OCI-LY7 (cell line): ENCODE measurements around the gene ELOVL7. TPM values are rescaled to one million over a fixed set of nuclear protein-coding genes. Genes with fewer than 3 reads are reported as not detected.

ENCODE experiments used
- BruUV-seq: library from RNA; stranded (reverse); fragments of 400-500 nt; replicated peaks from 2 replicates; lab custom pipeline; 2021; lab: Mats Ljungman, UMichigan
- CTCF ChIA-PET: fragments of 300-600 bp; sonication (Branson Sonifier 250); formaldehyde crosslinking; loops from one replicate; lab custom pipeline; 2022; ENCODE audit warnings: antibody characterized with exemption; ENCODE audit not compliant: unreplicated experiment; lab: Charles Lee
- POLR2A ChIA-PET: fragments of 300-600 bp; sonication (Branson Sonifier 250); formaldehyde crosslinking; loops from one replicate; lab custom pipeline; 2022; ENCODE audit warnings: antibody characterized with exemption; lab: Charles Lee
- DNase-seq: peaks from one replicate; pipeline ENCODE4 v3.0.0-alpha.2; 2015; ENCODE audit warnings: low spot score
- H2AFZ ChIP-seq: fragments of 200-600 bp; sonication (generic), shearing (Covaris generic); 2 replicates; pipeline ENCODE4 v1.6.1; 2014; ENCODE audit warnings: mild to moderate bottlenecking, antibody characterized with exemption, low read length, moderate library complexity
- H3K27ac ChIP-seq: fragments of 200-600 bp; sonication (generic); 2 replicates; pipeline ENCODE4 v1.5.1; 2014; ENCODE audit warnings: mixed run types, low read depth, mild to moderate bottlenecking, moderate library complexity, low read length, inconsistent platforms; ENCODE audit not compliant: poor library complexity, severe bottlenecking
- H3K36me3 ChIP-seq: fragments of 200-600 bp; sonication (generic); 2 replicates; pipeline ENCODE4 v1.6.1; 2014; ENCODE audit warnings: mild to moderate bottlenecking, antibody characterized with exemption, low read length, moderate library complexity, mixed read lengths; ENCODE audit not compliant: insufficient read depth
- H3K4me1 ChIP-seq: fragments of 200-600 bp; sonication (generic); 2 replicates; pipeline ENCODE4 v1.5.1; 2014; ENCODE audit warnings: mild to moderate bottlenecking, low read length; ENCODE audit not compliant: insufficient read depth, poor library complexity, severe bottlenecking
- H3K4me2 ChIP-seq: fragments of 200-600 bp; sonication (generic); 2 replicates; pipeline ENCODE4 v1.6.1; 2014; ENCODE audit warnings: mild to moderate bottlenecking, low read length
- H3K4me3 ChIP-seq: fragments of 200-600 bp; sonication (generic); 2 replicates; pipeline ENCODE4 v1.5.1; 2014; ENCODE audit warnings: mild to moderate bottlenecking, low read depth, low read length; ENCODE audit not compliant: poor library complexity, severe bottlenecking
- H3K79me2 ChIP-seq: fragments of 200-600 bp; sonication (generic); 2 replicates; pipeline ENCODE4 v1.6.1; 2016; ENCODE audit warnings: low read depth, mild to moderate bottlenecking, low read length, moderate library complexity, mixed read lengths; ENCODE audit not compliant: insufficient read depth
- H3K9me2 ChIP-seq: fragments of 200-600 bp; sonication (generic); 2 replicates; pipeline ENCODE4 v1.6.1; 2016; ENCODE audit warnings: mild to moderate bottlenecking, low read length, mixed read lengths; ENCODE audit not compliant: insufficient read depth
- H3K9me3 ChIP-seq: fragments of 200-600 bp; sonication (generic); 2 replicates; pipeline ENCODE4 v1.6.1; 2014; ENCODE audit warnings: mild to moderate bottlenecking, mixed run types, low read length, mixed read lengths
- H4K20me1 ChIP-seq: fragments of 200-600 bp; sonication (generic); 2 replicates; pipeline ENCODE4 v1.6.1; 2014; ENCODE audit warnings: mild to moderate bottlenecking, antibody characterized with exemption, low read length, moderate library complexity, mixed read lengths; ENCODE audit not compliant: insufficient read depth
- EZH2phosphoT487 ChIP-seq: fragments of 200-600 bp; sonication (generic); IDR thresholded peaks from 2 replicates; pipeline ENCODE4 v1.6.1; 2018; ENCODE audit warnings: low read depth, borderline replicate concordance, mild to moderate bottlenecking, mixed run types, antibody characterized with exemption, low read length, moderate library complexity, mixed read lengths
- intact Hi-C: fragments of 100-400 bp; cut with micrococcal nuclease; formaldehyde crosslinking; loops from one replicate; pipeline ENCODE4 v1.10.0; 2022; ENCODE audit not compliant: unreplicated experiment
- total RNA-seq, 2 experiments: library from RNA; depleted of rRNA in 1 of 2; stranded (reverse); fragments of >200 nt in 1 of 2; shearing (Covaris generic) in 1 of 2; gene quantifications; 2 replicates each; pipeline ENCODE4 v1.2.3, GENCODE V29; 2014 to 2022
- TF ChIP-seq, protein P1 (sequence below): fragments of 200-600 bp; sonication (generic); conservative IDR thresholded peaks from 2 replicates; pipeline ENCODE4 v1.5.1; 2014; ENCODE audit warnings: mild to moderate bottlenecking, antibody characterized with exemption, low read length, moderate library complexity, mixed read lengths

Gene ELOVL7
- total RNA-seq, 2 experiments from 2014 or later: 0.03 TPM; not detected in 1

DNA sequence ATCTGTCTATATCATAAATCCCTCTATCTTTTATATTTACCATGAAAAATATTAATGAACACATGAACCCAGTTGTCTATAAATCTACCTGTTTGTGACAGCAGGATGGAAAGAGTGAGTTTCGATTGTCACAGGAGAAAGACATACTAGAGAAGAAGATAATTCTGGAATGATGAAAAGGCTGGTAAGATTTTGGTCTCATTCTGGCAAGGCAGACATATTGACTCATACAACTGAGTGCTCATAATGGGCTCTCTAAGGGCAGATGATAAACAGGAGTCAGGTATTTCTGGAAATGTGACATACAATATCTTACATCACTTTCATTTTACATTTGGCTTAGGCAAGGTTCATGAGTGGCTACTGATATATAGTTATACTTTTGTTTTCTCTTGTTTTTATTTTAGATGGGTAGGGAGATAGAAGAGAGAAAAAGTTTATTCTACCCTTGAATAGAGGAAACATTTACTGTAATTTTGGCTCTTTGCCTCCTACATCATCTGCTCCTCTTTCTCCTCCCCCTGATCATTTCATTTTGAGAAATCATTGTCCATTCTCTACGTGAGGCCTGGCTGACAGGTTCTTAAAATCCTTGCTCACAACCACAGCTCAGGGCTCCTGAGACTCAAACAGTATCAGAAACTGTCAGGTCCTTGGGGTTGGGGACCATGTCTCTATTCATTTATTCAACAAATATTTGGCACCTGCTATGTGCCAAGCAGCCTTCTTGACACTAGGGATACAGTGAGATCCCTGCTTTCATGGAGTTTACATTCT is 14.4 kb downstream of the ELOVL7 start:
- CTCF ChIA-PET: no interaction called here

DNA sequence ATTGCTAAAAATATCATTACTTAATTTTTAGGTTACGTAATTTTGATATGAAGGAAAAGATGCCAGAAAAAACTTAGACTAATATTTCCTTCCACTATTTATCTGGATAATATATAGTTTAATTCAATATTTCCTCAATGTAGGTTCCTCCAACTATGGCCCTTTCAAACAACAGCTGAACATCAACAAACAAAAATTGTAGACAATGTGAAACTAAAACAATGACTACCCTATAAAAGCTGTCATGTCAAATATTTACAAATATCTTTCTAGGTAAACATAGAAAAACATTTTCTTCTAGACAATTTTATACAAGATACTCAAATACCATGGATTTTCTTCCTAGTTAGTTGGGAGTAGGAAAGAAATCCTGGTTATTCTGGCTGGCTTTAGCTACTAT is 16.9 kb downstream of the ELOVL7 start:
- intact Hi-C loops: no loop called here
- Histone ChIP-seq H3K9me2 (no peaks in the 10 kb centered on the region), H3K36me3 (no peaks in the 10 kb centered on the region), H2AFZ (no peak overlapping the region), H3K4me1 (no peaks in the 10 kb centered on the region), H3K27ac (no peak overlapping the region), H4K20me1 (no peaks in the 10 kb centered on the region), H3K9me3 (no peaks in the 10 kb centered on the region), H3K79me2 (no peaks in the 10 kb centered on the region), H3K4me3 (no peak overlapping the region), H3K4me2 (no peak overlapping the region)
- TF ChIP-seq, protein P1, sequence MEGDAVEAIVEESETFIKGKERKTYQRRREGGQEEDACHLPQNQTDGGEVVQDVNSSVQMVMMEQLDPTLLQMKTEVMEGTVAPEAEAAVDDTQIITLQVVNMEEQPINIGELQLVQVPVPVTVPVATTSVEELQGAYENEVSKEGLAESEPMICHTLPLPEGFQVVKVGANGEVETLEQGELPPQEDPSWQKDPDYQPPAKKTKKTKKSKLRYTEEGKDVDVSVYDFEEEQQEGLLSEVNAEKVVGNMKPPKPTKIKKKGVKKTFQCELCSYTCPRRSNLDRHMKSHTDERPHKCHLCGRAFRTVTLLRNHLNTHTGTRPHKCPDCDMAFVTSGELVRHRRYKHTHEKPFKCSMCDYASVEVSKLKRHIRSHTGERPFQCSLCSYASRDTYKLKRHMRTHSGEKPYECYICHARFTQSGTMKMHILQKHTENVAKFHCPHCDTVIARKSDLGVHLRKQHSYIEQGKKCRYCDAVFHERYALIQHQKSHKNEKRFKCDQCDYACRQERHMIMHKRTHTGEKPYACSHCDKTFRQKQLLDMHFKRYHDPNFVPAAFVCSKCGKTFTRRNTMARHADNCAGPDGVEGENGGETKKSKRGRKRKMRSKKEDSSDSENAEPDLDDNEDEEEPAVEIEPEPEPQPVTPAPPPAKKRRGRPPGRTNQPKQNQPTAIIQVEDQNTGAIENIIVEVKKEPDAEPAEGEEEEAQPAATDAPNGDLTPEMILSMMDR: no peak
- TF ChIP-seq EZH2phosphoT487: no peak
- DNase-seq: no peak
- POLR2A ChIA-PET: no interaction called here
- BruUV-seq: no TSS peak
- CTCF ChIA-PET: no interaction called here

More for the DNA sequence above, 14.4 kb downstream of the ELOVL7 start:
- POLR2A ChIA-PET: interaction anchor here (0.7 kb wide), 1 partner anchor 11 kb away, joined by 4 read pairs; no protein-coding TSS in a partner anchor
- H3K79me2 ChIP-seq: no peaks in the 10 kb centered on the region
- H4K20me1 ChIP-seq: no peaks in the 10 kb centered on the region
- no peak overlapping the region for H3K27ac ChIP-seq
- intact Hi-C loops: no loop called here
- H3K9me3 ChIP-seq: no peaks in the 10 kb centered on the region
- no TSS peak for BruUV-seq
- TF ChIP-seq EZH2phosphoT487: no peak
- TF ChIP-seq, protein P1: no peak
- DNase-seq: no peak
- H3K36me3 ChIP-seq: no peaks in the 10 kb centered on the region
- H2AFZ ChIP-seq: no peak overlapping the region
- H3K9me2 ChIP-seq: no peaks in the 10 kb centered on the region
- no peak overlapping the region for H3K4me3 ChIP-seq
- no peaks in the 10 kb centered on the region for H3K4me1 ChIP-seq
- no peak overlapping the region for H3K4me2 ChIP-seq

DNA sequence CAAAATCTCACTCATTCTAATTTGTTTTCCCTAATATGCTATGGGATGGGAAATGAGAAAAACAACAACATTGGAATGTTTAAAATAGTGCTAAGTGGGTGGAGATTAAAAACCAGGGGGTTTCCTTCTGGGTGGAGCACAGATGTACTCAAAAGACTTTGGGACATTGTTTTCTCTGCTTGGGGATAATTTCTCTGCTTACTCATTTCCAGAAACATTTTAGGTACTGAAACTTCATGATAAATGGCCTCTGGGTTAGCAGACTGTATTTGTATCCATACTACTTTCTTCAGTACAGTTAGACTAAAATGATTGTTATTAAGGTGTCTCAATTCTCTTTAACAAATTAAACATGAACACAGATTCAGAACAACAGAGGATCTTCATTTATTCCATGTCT is 17.4 kb downstream of the ELOVL7 start:
- no peak overlapping the region for H3K4me3 ChIP-seq
- H3K4me2 ChIP-seq: no peak overlapping the region
- no TSS peak for BruUV-seq
- TF ChIP-seq, protein P1: no peak
- TF ChIP-seq EZH2phosphoT487: no peak
- CTCF ChIA-PET: interaction anchor here (0.6 kb wide), 1 partner anchor 12 kb away, joined by 3 read pairs; no protein-coding TSS in a partner anchor
- no peaks in the 10 kb centered on the region for H3K4me1 ChIP-seq
- no peak for DNase-seq
- H2AFZ ChIP-seq: no peak overlapping the region
- H3K79me2 ChIP-seq: no peaks in the 10 kb centered on the region
- H3K9me2 ChIP-seq: no peaks in the 10 kb centered on the region
- H4K20me1 ChIP-seq: no peaks in the 10 kb centered on the region
- POLR2A ChIA-PET: no interaction called here
- intact Hi-C loops: no loop called here
- no peaks in the 10 kb centered on the region for H3K36me3 ChIP-seq
- H3K27ac ChIP-seq: no peak overlapping the region
- no peaks in the 10 kb centered on the region for H3K9me3 ChIP-seq
